Measurements from ENCODE around the gene HAGHL.

HAGHL gene

GRCh38 chr16:728131-728889, 1.4 kb downstream of the HAGHL start (continued):
- TF ChIP-seq, protein P1, sequence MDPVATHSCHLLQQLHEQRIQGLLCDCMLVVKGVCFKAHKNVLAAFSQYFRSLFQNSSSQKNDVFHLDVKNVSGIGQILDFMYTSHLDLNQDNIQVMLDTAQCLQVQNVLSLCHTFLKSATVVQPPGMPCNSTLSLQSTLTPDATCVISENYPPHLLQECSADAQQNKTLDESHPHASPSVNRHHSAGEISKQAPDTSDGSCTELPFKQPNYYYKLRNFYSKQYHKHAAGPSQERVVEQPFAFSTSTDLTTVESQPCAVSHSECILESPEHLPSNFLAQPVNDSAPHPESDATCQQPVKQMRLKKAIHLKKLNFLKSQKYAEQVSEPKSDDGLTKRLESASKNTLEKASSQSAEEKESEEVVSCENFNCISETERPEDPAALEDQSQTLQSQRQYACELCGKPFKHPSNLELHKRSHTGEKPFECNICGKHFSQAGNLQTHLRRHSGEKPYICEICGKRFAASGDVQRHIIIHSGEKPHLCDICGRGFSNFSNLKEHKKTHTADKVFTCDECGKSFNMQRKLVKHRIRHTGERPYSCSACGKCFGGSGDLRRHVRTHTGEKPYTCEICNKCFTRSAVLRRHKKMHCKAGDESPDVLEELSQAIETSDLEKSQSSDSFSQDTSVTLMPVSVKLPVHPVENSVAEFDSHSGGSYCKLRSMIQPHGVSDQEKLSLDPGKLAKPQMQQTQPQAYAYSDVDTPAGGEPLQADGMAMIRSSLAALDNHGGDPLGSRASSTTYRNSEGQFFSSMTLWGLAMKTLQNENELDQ (tag by site-specific recombination; IDR thresholded peaks at IDR 0.05; ENCODE audit: low read depth), result no peak
- TF ChIP-seq, protein P2, sequence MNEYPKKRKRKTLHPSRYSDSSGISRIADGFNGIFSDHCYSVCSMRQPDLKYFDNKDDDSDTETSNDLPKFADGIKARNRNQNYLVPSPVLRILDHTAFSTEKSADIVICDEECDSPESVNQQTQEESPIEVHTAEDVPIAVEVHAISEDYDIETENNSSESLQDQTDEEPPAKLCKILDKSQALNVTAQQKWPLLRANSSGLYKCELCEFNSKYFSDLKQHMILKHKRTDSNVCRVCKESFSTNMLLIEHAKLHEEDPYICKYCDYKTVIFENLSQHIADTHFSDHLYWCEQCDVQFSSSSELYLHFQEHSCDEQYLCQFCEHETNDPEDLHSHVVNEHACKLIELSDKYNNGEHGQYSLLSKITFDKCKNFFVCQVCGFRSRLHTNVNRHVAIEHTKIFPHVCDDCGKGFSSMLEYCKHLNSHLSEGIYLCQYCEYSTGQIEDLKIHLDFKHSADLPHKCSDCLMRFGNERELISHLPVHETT (tag by site-specific recombination; IDR thresholded peaks at IDR 0.05), result no peak
- TF ChIP-seq ZNF837 (tag by site-specific recombination; IDR thresholded peaks at IDR 0.05) (no peak), ZNF768 (tag by site-specific recombination; IDR thresholded peaks at IDR 0.05) (no peak), ZNF585B (tag by site-specific recombination; IDR thresholded peaks at IDR 0.05) (no peak), ZNF184 (tag by site-specific recombination; IDR thresholded peaks at IDR 0.05) (no peak), INSM2 (tag by site-specific recombination; IDR thresholded peaks at IDR 0.05) (no peak), ZNF239 (tag by site-specific recombination; IDR thresholded peaks at IDR 0.05) (no peak), GLI2 (tag by site-specific recombination; IDR thresholded peaks at IDR 0.05; ENCODE audit: borderline replicate concordance, low read depth) (no peak), YY2 (tag by site-specific recombination; IDR thresholded peaks at IDR 0.05) (no peak), ZNF785 (tag by site-specific recombination; IDR thresholded peaks at IDR 0.05) (no peak), ZNF202 (tag by site-specific recombination; IDR thresholded peaks at IDR 0.05; ENCODE audit: borderline replicate concordance) (no peak), ZBTB1 (tag by site-specific recombination; IDR thresholded peaks at IDR 0.05) (no peak), ZFHX2 (tag by site-specific recombination; conservative IDR thresholded peaks at IDR 0.05) (peak; percentile 43; the same call in 1 of the 2 replicates), ZNF626 (tag by site-specific recombination; IDR thresholded peaks at IDR 0.05) (no peak), HOXD13 (CRISPR knock-in tag; IDR thresholded peaks at IDR 0.05; ENCODE audit: borderline replicate concordance) (no peak), TCF7L2 (IDR thresholded peaks at IDR 0.05; ENCODE audit: borderline replicate concordance, low read depth, low read length) (no peak), PRDM2 (tag by site-specific recombination; IDR thresholded peaks at IDR 0.05; ENCODE audit: borderline replicate concordance) (no peak), ZNF654 (tag by site-specific recombination; IDR thresholded peaks at IDR 0.05; ENCODE audit: low read depth) (no peak), GLI4 (tag by site-specific recombination; IDR thresholded peaks at IDR 0.05) (no peak), ZNF830 (tag by site-specific recombination; IDR thresholded peaks at IDR 0.05; ENCODE audit: low read depth) (no peak), ZNF549 (tag by site-specific recombination; IDR thresholded peaks at IDR 0.05) (no peak), ZNF266 (tag by site-specific recombination; IDR thresholded peaks at IDR 0.05; ENCODE audit: low read depth) (no peak)
- TF ChIP-seq, protein P3, sequence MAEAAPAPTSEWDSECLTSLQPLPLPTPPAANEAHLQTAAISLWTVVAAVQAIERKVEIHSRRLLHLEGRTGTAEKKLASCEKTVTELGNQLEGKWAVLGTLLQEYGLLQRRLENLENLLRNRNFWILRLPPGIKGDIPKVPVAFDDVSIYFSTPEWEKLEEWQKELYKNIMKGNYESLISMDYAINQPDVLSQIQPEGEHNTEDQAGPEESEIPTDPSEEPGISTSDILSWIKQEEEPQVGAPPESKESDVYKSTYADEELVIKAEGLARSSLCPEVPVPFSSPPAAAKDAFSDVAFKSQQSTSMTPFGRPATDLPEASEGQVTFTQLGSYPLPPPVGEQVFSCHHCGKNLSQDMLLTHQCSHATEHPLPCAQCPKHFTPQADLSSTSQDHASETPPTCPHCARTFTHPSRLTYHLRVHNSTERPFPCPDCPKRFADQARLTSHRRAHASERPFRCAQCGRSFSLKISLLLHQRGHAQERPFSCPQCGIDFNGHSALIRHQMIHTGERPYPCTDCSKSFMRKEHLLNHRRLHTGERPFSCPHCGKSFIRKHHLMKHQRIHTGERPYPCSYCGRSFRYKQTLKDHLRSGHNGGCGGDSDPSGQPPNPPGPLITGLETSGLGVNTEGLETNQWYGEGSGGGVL (tag by site-specific recombination; IDR thresholded peaks at IDR 0.05), result no peak
- TF ChIP-seq, protein P4, sequence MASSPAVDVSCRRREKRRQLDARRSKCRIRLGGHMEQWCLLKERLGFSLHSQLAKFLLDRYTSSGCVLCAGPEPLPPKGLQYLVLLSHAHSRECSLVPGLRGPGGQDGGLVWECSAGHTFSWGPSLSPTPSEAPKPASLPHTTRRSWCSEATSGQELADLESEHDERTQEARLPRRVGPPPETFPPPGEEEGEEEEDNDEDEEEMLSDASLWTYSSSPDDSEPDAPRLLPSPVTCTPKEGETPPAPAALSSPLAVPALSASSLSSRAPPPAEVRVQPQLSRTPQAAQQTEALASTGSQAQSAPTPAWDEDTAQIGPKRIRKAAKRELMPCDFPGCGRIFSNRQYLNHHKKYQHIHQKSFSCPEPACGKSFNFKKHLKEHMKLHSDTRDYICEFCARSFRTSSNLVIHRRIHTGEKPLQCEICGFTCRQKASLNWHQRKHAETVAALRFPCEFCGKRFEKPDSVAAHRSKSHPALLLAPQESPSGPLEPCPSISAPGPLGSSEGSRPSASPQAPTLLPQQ (tag by site-specific recombination; IDR thresholded peaks at IDR 0.05), result peak; percentile 64; the same call in 1 of the 2 replicates

Data from HEK293 (cell line).